Prostate gland (tissue), 2 donors: ENCODE measurements around the gene MDFI. TPM values are rescaled to one million over a fixed set of nuclear protein-coding genes. Genes with fewer than 3 reads are reported as not detected.

Experiments
- DNase-seq: peaks from one replicate; pipeline ENCODE4 v3.0.0-alpha.2; 2019; ENCODE audit warnings: low spot score
- H3K27ac ChIP-seq, 2 donors: fragments of 200-600 bp; sonication (generic); 2 replicates each; pipeline ENCODE4 v1.5.1; 2017 to 2019
- H3K27me3 ChIP-seq: fragments of 200-600 bp; sonication (generic); replicated peaks from 2 replicates; pipeline ENCODE4 v1.5.1; 2019; ENCODE audit not compliant: insufficient read depth
- H3K36me3 ChIP-seq, 2 donors: fragments of 200-600 bp; sonication (generic); 1 replicate in 1 of 2; 2 replicates in 1 of 2; pipeline versions ENCODE4 v1.5.1 to v1.8.1; 2017 to 2019
- H3K4me1 ChIP-seq: fragments of 200-600 bp; sonication (generic); replicated peaks from 2 replicates; pipeline ENCODE4 v1.5.1; 2019
- H3K4me3 ChIP-seq, 2 donors: fragments of 200-600 bp; sonication (generic); 2 replicates each; pipeline ENCODE4 v1.5.1; 2017 to 2019
- H3K9me3 ChIP-seq: fragments of 200-600 bp; sonication (generic); 2 replicates; pipeline ENCODE4 v1.5.1; 2017
- POLR2A ChIP-seq: fragments of 450-650 bp; IDR thresholded peaks from one replicate; pipeline ENCODE4 v1.6.1; 2016; ENCODE audit warnings: antibody characterized with exemption, mild to moderate bottlenecking
- POLR2AphosphoS5 ChIP-seq: sonication (generic); formaldehyde crosslinking; IDR thresholded peaks from one replicate; pipeline ENCODE4 v1.6.1; 2017; ENCODE audit warnings: antibody characterized with exemption
- WGBS: methylation state at CpG from one replicate; pipeline ENCODE4 v1.1.5; 2018; 5-methylcytosine and 5-hydroxymethylcytosine counted together
- intact Hi-C: fragments of 100-400 bp; cut with DNase I; formaldehyde crosslinking; loops from one replicate; pipeline ENCODE4 v1.14.2; 2022
- total RNA-seq, 2 donors: library from RNA; depleted of rRNA; stranded (reverse); fragments of >200 nt; gene quantifications; one replicate each; pipeline ENCODE4 v1.1.0, GENCODE V29; 2016
- TF ChIP-seq, protein P1 (sequence below), 4 experiments: fragments of 200-600 bp in 2 of 4; fragments of 450-650 bp in 2 of 4; sonication (generic) in 2 of 4; IDR thresholded peaks; 1 replicate in 3 of 4; 2 replicates in 1 of 4; pipeline ENCODE4 v1.5.1; 2016 to 2019; ENCODE audit warnings: antibody characterized with exemption in 4 of 4, mild to moderate bottlenecking in 2 of 4, moderate library complexity in 2 of 4

The MDFI gene
- total RNA-seq, 2 donors from 2014 or later, result 31.8 to 77.9 TPM

DNA sequence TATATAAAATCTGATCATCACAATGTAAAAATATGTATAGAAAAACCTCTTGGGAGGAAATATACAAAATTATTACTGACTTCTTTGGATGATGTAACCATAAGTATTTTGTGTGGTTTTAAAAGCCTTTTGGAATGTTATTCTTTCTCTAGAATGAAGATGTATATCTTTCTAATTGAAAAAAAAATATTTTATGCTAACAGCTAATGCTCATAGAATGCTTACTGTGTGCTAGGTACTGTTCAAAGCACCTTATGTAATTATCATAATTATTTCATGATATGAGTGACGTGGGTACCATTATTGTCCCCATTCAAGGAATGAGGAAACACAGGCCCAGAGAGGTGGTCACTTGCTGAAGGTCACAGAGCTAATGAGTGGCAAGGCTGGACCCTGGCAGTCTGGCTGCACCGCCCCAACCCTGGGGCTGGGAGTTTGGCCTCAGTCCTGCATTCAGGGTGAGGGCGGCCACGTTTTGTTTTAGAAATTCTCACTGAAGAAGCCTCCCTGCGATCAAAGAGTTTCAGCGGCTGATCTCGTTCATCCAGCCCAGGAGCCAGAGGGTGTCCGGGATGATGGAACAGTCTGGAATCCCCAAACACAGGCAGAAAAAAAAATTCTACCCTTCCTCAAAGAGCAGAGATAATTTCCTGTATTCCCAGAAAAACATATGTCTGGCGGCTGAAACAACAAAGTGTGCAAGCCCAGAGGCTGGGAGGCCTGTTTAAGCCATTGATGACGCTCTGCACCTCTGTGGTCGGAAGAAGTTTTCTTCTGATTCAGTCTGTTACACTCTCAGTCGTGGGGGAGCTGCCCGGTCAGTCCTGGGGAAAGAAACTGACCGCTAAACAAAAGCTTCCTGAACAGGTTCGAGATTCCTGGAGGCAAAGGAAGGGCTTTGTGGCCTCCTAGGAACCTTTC, 59.9 kb downstream of the MDFI start:
- 67% methylated on average over 15 of the region's 15 CpGs for WGBS
- Histone ChIP-seq H3K9me3 (no peaks in the 10 kb centered on the region), H3K4me1 (peaks cover 2% of the 10 kb centered on the region), H3K27me3 (no peaks in the 10 kb centered on the region), H3K27ac (no peak overlapping the region), H3K36me3 (no peaks in the 10 kb centered on the region), H3K4me3 (no peak overlapping the region)
- intact Hi-C loops, result no loop called here
- no peak for TF ChIP-seq POLR2AphosphoS5
- no peak for TF ChIP-seq POLR2A
- TF ChIP-seq, protein P1, sequence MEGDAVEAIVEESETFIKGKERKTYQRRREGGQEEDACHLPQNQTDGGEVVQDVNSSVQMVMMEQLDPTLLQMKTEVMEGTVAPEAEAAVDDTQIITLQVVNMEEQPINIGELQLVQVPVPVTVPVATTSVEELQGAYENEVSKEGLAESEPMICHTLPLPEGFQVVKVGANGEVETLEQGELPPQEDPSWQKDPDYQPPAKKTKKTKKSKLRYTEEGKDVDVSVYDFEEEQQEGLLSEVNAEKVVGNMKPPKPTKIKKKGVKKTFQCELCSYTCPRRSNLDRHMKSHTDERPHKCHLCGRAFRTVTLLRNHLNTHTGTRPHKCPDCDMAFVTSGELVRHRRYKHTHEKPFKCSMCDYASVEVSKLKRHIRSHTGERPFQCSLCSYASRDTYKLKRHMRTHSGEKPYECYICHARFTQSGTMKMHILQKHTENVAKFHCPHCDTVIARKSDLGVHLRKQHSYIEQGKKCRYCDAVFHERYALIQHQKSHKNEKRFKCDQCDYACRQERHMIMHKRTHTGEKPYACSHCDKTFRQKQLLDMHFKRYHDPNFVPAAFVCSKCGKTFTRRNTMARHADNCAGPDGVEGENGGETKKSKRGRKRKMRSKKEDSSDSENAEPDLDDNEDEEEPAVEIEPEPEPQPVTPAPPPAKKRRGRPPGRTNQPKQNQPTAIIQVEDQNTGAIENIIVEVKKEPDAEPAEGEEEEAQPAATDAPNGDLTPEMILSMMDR (IDR thresholded peaks at IDR 0.05), result no peak
- DNase-seq, result no peak

DNA sequence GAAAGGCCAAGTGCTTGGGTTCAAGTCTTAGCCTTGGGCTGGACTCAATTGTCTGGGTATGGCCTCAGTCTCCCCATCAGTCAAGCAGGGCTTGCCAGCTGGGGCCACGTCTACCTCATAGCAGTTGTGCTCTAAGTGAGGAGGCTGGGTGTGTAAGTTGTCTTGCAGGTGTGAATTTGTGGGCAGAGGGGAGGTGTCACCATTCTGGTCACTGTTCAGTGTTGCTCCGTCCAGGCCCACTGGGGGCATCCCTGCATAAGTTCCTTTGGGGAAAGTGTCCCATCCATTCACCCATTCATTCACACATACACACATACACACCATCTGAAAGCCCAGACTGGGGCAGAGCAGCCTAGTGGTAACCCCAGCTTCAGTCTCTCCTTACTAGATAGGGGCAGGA, 60.8 kb downstream of the MDFI start:
- 77% methylated on average over 2 of the region's 2 CpGs for WGBS
- H3K36me3 ChIP-seq, result no peaks in the 10 kb centered on the region
- H3K9me3 ChIP-seq, result no peaks in the 10 kb centered on the region
- DNase-seq, result no peak
- H3K27ac ChIP-seq, result no peak overlapping the region
- no peaks in the 10 kb centered on the region for H3K4me1 ChIP-seq
- H3K4me3 ChIP-seq, result no peak overlapping the region
- intact Hi-C loops, result no loop called here
- no peaks in the 10 kb centered on the region for H3K27me3 ChIP-seq
- TF ChIP-seq POLR2A (no peak), POLR2AphosphoS5 (no peak)
- TF ChIP-seq, protein P1 (IDR thresholded peaks at IDR 0.05), result no peak

DNA sequence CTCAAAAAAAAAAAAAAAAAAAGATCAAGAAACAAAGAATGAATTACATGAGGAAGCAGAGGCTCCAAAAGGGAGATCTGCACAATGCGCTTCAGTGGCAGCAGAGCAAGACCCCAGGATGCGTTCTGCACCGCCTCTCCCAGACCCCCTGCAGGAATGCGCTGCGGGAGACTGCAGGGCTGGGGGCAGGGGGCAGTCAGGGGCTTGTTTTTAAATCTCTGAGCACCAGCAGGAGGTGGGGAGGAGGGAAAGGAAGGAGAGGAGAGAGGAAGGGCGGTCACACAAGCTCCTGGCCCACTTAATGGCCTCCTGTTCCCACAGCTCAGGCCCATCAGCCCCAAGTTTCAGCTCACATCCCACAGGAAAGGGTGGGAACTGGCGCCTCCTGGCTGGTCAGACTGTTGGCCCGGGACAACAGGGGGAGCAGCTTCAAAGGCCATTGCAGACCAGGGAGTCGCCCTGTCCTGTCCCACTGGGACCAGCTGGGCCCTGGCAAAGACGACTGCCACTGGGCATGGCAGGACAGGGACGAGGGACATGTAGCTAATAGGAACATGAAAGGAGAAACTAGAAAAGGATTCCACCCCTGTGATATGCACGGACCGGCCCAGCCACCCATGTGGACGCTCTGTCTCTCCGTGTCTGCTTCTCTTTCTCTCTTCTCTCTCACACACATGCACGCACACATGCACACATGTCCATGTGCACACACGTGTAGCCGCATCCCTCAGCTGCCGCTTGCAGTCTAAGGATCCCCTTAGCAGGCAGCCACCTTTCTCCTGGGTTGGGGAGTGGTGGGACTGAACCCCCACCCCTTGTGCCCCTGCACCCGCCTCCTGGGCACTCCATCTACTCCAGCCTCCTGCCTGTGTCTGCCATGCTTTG, 62.4 kb downstream of the MDFI start:
- Histone ChIP-seq H3K27me3 (no peaks in the 10 kb centered on the region), H3K27ac (no peak overlapping the region), H3K4me3 (no peak overlapping the region), H3K4me1 (peaks cover 9% of the 10 kb centered on the region), H3K9me3 (no peaks in the 10 kb centered on the region), H3K36me3 (no peaks in the 10 kb centered on the region)
- no peak for DNase-seq
- 89% methylated on average over 20 of the region's 20 CpGs for WGBS
- TF ChIP-seq, protein P1 (IDR thresholded peaks at IDR 0.05), result no peak
- no peak for TF ChIP-seq POLR2A
- no peak for TF ChIP-seq POLR2AphosphoS5
- intact Hi-C loops, result no loop called here

DNA sequence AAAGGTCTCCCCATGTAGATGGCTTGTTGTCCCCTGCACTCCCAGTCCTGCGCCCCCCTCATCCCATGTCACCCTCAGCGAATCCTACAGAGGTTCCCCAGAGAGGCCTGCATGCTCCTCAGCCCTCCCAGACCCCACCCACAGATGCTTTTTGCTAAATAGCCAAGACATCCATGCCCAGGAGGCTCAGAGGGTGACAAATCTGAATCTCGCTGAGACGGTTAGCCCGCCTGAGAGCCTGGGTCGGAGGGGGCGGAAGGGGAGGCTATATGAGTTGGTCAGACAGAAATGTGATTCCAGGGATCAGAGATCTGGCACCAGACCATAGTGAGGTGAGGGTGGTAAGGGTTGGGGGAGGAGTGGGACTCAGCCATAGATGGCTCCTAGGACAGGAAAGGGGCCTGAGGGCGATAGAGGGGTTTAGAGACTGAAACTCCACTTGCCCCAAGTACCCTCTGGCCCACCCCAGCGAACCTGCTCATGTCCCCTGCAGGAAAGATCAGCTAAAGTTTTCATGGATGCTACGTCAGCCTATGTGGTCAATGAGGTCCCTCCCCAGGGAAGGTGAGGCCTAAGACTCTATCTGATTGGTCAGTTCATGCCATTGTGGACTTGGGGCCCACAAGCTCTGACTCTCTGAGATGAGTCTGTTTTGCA, 63.9 kb downstream of the MDFI start:
- peaks cover 16% of the 10 kb centered on the region for H3K4me1 ChIP-seq
- 93% methylated on average over 10 of the region's 10 CpGs for WGBS
- TF ChIP-seq POLR2A (no peak), POLR2AphosphoS5 (no peak)
- TF ChIP-seq, protein P1 (IDR thresholded peaks at IDR 0.05), result no peak
- no peak overlapping the region for H3K27ac ChIP-seq
- intact Hi-C loops, result no loop called here
- no peaks in the 10 kb centered on the region for H3K27me3 ChIP-seq
- no peak overlapping the region for H3K4me3 ChIP-seq
- no peaks in the 10 kb centered on the region for H3K9me3 ChIP-seq
- DNase-seq, result no peak
- no peaks in the 10 kb centered on the region for H3K36me3 ChIP-seq
